NK-92 treated with Interleukin-12 subunit alpha and Interleukin-12 subunit beta, amount 100 ng/mL, for 24 hours (cell line): ENCODE results near the gene USP11.

Source experiments
- DNase-seq: peaks from one replicate; lab custom pipeline; 2025; lab: John Stamatoyannopoulos, UW

USP11 gene

GRCh38 chrX:47232803-47233332, at the start of gene USP11:
Gene USP11, plus strand, starts transcription at chrX:47233009. Its CDS starts 35 bp downstream, at chrX:47233044.
- DNase-seq = peak; percentile 37

- no peak for DNase-seq
These were observed 48.3 kb upstream of the USP11 start for GRCh38 chrX:47184486-47184885.

GRCh38 chrX:47185241-47185640, 47.6 kb upstream of the USP11 start:
- DNase-seq = no peak

- no peak for DNase-seq
These were observed 46.6 kb upstream of the USP11 start for GRCh38 chrX:47186096-47186740.

- DNase-seq = no peak
These were observed 45.6 kb upstream of the USP11 start for GRCh38 chrX:47187106-47187677.

GRCh38 chrX:47189906-47190305, 42.9 kb upstream of the USP11 start:
- no peak for DNase-seq

DNA sequence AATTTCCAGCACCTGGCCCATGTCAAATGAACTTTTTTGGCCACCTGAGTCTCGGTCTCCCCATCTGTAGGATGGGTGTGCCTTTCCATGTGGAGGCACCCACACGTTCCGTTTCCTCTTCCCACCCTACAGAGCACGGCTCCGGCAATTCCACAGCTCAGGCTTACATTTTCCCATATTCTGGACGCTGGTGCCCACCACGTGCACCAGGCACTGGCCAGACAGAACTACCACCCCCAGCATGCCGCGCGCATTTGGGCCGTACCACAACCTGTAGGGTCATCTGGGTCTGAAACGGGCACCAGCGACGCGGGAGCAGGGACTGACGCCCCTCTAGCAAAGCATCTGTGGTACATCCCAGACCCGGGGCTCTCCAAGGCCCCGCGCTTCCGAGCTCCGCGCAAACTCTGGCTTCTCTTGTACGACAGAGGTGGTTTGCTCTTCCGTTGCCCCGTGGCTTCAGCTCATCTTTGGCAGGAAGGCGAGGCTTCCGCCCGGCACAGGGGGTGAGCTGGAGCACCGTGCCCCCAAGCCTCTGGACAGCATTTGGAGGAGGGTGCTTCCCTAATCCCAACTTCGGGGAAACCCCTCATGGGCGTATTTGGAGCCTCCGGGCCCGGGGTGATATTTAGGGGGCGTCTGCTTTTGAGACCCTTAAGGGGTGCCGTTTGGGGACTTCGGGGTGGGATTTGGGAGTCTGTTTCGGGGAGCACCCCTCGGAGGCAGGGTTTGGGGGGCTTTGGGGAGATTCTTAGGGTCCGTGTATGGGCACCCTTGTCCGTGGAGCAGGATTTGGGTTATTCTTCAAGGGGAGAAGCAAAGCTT, 42.2 kb upstream of the USP11 start:
- peak; percentile 80 for DNase-seq

DNA sequence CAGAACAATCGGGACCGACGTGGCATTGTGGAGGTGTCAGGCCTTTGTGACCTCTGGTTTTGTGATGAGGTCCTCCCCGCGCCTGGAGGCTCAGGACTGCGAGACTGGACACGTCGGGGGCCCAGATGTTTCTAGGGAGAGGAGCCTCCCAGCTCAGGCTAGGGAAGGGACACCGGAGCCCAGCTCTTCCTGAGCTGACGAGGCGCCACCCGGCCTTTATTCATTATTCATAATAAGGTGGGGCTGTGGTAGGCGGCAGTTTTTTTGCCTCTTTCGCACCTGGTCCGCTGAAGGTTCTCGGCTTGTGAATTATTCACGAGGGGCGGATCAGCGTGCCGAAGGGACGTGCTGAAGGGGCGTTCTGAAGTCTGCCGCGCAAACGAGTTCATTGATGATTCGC, 41.5 kb upstream of the USP11 start:
- peak; percentile 27 for DNase-seq

GRCh38 chrX:47191806-47192401, 40.9 kb upstream of the USP11 start:
- no peak for DNase-seq

DNA sequence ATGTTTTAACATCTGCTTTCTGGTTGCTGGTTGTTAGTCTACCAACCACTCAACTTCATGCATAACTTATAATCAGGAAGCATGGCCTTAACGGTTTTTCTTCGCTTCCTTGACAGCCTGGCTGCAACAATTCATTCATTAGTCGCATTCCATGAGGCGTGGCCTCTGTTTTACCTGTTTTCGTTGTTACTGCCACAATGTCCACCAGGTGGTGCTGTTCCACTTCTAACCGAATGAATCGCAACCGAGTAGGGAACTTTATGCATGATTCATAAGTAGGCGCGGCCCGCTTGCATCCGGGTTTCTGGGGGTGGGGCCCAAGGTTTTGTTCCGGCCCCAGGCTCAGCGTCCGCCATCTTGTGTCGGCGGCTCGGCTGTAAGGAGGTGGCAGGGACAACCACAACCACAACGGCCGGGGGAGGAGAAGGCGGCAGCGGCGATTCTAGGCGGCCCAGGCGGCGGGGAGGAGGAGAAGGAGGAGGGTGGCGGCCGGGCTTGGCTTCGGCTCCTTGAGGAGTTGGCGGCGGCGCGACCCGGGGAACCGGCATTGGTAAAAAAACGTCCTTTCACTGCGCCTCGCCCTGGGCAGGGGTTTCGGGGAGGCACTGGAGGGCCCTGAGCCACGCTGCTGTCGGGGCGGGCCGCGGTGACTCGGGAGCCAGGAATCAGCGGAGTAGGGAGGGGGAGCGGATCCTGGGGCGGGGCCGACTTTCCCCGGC, 39.2 kb upstream of the USP11 start, which contains the start of gene UBA1:
UBA1 (plus strand) TSS at position 355 of the 719 bp plus-strand sequence. CDS start 4,974 bp downstream, outside the sequence.
- DNase-seq = peak; percentile 84

DNA sequence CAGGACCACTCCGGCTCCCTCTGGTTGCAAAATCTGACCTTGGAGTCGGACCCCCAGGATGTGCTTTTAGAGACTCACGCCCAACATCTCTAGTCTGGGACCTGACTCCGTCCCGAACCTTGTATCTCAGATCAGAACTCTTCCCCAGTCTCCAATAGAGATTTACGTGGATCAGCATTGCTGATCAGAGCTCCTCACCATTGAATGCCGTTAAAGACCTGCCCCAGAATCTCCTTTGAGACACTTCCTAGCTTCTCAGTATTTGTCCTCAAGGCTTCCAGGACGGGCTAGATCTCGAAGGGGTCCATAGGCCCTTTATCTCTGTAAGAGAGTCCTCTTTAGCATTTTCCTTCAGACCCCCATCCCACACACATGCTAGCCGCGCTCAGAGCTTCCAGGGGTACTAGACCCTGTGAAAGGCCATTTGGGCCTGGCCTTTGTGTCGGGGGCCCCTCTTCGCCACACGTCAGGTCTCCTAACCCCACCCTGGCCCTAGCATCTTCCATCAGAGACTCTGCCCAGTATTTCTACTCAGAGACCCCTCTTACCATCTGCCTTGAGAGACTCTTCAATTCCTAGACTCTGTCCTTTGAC, 38.5 kb upstream of the USP11 start:
- DNase-seq = no peak

DNA sequence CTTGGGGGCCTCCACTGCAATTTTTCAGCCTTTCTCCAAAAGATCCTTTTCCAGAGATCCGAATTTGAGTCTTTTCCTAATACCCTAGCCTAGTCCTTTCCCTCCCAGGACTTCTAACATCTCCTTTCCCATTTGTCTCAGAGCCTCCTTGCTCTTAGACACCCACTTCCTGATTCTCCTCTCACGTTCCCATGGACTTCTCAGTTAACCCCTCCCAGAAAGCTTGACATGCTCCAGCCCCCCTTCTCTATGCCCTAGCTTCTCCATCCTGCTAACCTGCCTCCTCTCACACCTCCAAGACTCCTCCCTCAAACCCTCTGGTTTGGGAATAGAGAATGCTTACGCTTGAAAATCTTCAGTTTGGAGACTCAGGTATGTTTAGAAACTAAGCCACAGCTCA, 36.7 kb upstream of the USP11 start:
- DNase-seq = no peak

GRCh38 chrX:47197526-47197925, 35.3 kb upstream of the USP11 start:
- no peak for DNase-seq

DNA sequence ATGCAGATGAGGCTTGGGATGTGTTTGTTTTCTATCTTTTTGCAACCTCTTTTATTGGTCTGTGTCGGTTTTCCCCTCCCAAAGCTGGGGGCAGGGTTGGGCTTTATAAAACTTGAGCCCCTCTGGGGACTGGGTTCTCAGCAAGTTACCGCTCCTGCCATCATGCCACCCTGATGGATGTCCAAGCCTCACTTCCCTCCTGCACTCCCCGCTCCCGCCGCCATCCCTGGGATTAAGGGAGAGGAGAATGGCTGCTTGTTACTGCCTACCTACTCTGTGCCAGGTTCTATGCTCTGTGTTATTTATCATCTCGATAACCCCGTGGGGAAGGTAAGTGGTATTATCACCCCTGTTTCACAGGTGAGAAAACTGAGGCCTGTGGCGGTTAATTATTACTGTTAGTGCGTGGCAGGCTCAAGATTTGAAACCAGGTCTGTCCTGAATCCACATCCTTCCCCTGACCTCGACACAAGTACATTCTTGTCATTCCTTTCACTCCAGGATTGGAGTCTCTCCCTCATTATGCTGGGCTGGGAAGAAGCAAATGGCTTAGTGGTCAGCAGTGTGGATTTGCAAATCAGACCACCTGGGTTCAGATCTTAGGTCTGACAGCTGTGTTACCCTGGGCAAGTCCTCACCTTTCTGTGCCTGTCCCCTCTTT, 34.7 kb upstream of the USP11 start:
- no peak for DNase-seq

GRCh38 chrX:47198687-47199080, 34.1 kb upstream of the USP11 start:
- no peak for DNase-seq

DNA sequence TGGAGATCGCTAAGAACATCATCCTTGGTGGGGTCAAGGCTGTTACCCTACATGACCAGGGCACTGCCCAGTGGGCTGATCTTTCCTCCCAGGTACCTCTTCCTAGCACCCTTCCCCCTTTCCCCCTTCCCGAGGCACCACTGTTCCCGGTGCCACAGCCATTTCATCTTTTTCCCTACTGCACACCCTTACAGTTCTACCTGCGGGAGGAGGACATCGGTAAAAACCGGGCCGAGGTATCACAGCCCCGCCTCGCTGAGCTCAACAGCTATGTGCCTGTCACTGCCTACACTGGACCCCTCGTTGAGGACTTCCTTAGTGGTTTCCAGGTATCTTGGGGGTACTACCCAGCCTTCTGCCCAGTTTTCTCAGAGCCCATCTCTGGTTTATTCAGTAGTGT, 33.5 kb upstream of the USP11 start:
- DNase-seq = no peak

- no peak for DNase-seq
These were observed 32.2 kb upstream of the USP11 start for GRCh38 chrX:47200385-47201150.

- DNase-seq = no peak
These were observed 31.4 kb upstream of the USP11 start for GRCh38 chrX:47201345-47201944.

- DNase-seq = no peak
These were observed 30.5 kb upstream of the USP11 start for GRCh38 chrX:47202316-47202715.

DNA sequence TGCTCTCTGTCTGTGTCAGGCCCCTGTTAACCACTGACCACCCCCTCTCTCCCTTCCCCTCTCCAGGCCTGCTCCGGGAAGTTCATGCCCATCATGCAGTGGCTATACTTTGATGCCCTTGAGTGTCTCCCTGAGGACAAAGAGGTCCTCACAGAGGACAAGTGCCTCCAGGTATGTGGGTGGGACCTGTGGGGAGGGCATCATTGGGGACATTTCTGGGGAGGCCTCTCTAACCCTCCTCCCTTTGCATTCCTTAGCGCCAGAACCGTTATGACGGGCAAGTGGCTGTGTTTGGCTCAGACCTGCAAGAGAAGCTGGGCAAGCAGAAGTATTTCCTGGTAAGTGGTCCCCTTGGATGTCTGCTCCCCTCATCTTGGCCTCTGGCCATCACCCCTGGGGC, 29.9 kb upstream of the USP11 start:
- DNase-seq = no peak
